Measurements from ENCODE around the gene CRTC1. TPM values are rescaled to one million over a fixed set of nuclear protein-coding genes. Genes with fewer than 3 reads are reported as not detected.
"Not testable (repeated sequence)": the region's sequence is repeated elsewhere in the genome, so short reads cannot be mapped to it uniquely, and the experiment has no call there.

The CRTC1 gene
- polyA plus RNA-seq, 3 donors = 12.0 to 13.6 (median 12.2) TPM

DNA sequence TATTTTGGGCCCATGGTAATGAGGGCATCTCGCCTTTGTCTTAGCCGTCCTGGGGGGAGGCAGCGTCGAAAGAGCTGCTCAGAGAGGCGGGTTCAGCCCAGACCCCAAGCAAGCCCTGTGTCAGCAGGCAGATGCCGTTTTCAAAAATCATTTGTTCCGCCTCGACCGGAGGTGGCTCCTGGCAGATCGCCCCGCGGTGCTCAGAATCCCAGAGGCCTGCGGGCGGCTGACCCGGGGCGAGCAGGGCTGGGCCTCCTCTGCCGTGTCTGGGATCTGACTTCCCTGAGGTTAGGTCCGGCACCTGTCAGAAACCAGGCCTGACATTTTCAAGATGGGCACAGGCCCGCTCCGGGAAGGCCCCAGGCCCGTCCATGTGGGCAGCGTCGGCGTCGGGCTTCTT lies 36.1 kb downstream of the CRTC1 start:
- no peak for DNase-seq (ENCODE audit: low read depth in 3 of 3, low spot score in 2 of 3)

DNA sequence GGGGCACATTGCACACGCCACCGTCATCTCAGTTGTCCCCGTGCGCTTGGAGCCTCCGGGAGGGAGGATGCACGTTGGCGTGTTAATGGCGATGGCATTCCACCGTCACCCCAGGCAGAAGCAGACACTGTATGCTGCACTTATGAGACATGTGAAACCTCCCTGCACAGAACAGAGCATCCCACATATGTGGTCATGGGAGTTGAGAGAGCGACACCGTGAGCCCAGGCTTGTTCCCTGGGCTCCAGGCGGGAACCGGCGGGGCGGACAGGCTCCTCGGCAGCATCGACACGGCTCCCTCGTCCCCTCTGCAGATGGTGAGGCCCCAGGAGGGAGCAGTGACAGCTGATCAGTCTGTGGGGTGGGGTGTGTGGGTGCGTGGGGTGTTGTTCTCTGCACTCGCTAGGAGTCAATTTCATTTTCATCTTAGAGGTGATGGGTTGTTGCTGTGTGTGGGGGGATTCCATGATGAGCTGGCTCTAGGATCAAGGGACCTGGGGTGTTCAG lies 40.4 kb downstream of the CRTC1 start:
- no peak for DNase-seq (ENCODE audit: low read depth in 3 of 3, low spot score in 2 of 3)

DNA sequence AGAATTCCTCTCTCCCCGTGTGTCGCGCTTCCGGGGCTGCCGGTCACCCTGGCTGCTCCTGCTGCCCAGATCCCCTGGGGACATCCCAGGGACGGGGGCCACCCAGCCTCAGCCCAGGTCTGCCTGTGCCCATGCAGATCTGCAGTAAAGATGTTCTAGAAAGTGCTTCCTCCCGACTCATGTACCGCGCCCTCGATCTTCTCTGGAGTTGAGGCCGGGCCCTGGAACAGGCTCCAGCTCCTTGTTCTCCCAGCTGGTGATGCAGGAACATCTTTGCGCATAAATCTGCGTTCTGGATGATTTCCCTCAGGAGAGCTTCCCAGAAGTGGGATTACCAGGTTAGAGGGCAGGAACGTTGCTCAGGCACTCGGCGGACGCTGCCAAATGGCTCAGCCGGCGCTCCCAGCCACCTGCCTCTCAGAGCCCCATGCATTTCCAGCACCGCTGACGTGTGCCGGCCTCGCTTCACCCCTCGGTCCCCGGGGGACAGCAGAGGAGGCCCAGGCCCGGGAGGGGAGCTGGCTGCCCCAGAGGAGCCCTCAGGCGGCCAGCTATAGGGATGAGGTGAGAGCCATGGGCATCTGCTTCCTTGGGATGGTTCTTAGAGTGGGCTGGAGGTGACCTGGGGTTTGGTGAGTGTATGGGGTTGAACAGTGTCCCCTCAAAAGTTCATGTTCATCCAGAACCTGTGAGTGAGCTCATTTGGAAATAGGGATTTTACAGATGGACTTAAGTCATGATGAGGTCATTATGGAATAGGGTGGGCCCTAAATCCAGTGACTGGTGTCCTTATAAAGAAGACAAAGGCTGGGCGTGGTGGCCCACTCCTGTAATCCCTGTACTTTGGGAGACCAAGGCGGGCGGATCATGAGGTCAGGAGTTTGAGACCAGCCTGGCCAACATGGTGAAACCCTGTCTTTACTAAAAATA lies 42.6 kb downstream of the CRTC1 start:
- no peak for DNase-seq (ENCODE audit: low read depth in 3 of 3, low spot score in 2 of 3)

DNA sequence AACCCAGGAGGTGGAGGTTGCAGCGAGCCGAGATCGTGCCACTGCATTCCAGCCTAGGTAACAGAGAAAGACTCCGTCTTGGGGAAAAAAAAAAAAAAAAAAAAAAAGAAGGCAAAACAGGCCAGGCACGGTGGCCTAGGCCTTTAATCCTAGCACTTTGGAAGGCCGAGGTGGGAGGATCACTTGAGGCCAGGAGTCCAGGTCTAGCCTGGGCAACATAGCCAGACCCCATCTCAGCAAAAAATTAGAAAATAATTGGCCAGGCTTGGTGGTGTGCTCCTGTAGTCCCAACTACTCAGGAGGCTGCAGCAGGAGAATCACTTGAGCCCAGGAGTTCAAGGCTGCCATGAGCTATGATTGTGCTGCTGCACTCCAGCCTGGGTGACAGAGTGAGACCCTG lies 43.4 kb downstream of the CRTC1 start:
- DNase-seq (ENCODE audit: low read depth in 3 of 3, low spot score in 2 of 3) = no peak

DNA sequence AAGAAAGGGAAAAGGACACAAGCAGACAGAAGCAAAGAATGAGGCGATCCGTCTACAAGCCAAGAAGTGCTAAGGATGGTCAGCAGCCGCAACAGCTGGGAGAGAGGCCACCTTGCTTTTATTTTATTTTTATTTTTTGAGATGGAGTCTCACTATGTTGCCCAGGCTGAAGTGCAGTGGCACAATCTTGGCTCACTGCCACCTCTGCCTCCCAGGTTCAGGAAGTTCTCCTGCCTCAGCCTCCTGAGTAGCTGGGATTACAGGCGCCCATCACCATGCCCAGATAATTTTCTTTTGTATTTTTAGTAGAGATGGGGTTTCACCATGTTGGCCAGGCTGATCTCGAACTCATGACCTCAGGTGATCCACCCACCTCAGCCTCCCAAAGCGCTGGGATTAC lies 44.1 kb downstream of the CRTC1 start:
- not testable (repeated sequence) for DNase-seq (ENCODE audit: low read depth in 3 of 3, low spot score in 2 of 3)

DNA sequence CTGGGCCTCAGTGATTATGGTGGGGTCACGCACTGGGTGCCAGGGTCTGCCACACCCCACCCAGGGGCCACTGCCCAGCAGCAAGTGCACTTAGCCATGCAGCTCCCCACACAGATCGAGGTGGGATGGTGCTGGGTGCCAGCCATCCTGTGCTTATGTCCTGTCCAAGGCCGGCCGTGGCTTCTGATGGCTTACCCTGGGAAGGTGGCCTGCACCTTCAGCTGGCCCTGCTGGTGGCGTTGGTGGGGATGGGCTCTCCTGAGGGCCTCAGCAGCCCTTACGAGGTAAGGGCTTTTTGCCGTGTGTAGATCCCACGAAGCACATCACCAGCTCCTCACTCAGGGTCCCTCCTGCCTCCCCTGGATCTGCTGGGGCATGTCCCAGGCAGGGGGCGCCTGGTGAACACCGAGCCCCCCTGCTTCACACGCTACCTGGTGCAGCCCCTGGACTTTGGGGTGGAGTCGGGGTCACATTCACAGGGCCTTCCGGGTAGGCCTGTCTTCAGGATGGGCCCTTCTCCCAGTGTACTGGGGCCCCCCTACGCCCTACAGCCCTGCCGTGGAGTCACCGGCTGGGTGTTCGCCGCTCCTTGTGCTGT lies 46.6 kb downstream of the CRTC1 start:
- no peak for DNase-seq (ENCODE audit: low read depth in 3 of 3, low spot score in 2 of 3)

DNA sequence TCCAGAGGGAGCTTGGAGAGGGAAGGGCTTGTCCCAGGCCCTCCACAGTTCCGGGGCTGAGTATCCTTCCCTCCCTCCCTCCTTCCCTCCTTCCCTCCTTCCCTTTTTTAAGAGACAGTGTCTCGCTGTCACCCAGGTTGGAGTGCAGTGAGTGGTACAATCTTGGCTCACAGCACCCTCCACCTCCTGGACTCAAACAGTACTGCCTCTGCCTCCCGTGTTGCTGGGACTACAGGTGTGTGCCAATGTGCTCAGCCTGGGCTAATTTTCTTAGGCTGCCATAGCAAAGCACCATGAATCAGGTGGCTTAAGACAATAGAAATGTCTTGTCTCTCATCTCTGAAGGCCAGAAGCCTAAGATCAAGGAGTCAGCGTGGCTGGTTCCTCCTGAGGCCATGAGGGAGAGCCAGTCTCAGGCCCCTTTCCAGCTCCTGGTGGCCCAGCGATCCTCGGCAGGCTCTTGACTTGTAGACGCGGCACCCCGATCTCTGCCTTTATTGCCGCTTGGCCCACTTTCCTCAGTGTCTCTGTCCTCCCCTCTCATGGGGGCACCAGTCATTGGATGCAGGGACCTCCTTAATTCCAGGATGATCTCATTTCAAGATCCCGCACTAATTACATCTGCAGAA lies 47.5 kb downstream of the CRTC1 start:
- no peak for DNase-seq (ENCODE audit: low read depth in 3 of 3, low spot score in 2 of 3)

DNA sequence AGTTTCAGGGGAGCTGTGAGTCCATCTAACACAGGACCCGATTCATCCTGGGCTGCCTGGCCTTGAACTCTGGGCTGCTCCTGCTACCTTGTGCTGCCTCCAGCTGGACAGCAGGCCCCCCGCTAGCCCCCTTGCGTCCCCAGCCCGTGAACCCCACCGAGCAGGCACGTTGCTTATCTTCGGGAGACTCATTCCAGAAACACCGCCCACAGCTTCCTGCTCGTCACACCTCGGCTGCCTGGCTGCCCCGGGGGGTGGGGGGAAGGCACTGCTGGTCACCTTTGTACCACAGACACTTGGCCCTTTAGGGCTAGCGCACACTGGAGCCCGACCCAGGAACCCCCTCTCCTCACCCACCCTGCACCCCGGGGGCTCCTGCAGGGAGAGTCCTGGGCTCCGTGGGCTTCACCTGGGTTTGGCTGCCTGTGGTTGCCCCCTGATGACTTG lies 48.1 kb downstream of the CRTC1 start:
- no peak for DNase-seq (ENCODE audit: low read depth in 3 of 3, low spot score in 2 of 3)

DNA sequence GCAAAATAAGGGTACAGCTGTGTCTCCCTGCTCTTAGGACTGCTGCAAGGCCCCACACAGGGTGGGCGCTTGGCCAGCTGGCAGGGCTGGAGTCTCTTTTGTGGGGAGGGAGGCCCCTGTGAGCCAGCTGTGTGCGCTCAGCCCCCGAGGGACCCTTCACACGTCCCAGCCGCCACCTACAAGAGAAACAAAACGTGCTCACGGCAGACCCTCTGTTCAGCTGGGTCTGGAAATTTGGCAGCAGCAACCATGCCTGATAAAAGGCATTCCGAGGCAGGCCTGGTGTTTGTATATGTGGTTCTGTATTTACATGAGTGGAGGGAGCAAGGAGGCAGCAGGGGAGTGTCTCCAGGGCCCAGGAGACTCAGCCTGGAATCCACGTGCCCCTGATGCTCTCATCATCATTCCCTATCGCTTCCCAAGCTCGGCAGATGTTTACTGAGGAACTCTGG lies 49.7 kb downstream of the CRTC1 start:
- DNase-seq (ENCODE audit: low read depth in 3 of 3, low spot score in 2 of 3) = no peak

DNA sequence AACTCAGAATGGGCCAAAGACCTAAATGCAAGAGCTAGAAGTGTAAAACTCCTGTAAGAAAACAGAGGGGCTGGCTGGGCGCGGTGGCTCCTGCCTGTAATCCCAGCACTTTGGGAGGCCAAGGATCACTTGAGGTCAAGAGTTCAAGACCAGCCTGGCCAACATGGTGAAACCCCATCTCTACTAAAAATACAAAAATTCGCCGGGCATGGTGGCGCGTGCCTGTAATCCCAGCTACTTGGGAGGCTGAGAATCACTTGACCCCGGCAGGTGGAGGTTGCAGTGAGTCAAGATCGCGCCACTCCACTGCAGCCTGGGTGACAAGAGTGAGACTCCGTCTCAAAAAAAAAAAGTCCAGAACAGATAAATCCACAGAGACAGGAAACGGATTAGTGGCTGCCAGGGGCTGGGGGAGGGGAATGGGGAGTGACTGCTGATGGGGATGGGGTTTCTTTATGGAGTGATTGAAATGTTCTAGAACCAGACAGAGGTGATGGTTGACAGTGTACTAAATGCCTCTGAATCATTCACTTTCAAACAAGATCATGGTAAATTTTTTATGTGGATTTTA lies 50.4 kb downstream of the CRTC1 start:
- DNase-seq (ENCODE audit: low read depth in 3 of 3, low spot score in 2 of 3) = not testable (repeated sequence)

DNA sequence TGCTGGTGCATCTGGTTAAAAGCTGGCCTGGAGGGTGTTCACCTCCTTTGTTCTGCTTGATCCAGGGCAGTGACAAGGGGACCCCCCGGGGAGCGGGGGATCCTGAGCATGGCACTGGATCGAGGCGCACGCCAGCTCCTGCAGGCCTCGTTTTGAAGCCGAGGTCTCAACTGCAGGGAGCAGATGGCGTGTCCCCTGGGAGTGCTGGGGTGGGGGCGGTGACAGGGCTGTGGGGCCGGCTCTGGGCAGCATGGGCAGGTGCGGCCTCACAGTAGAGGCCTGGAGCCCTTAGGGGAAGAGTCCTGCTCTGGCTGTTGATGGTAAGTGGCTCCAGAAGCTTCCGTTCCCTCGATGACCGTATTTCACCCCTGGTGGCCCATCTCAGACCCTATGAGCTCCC lies 51.8 kb downstream of the CRTC1 start:
- DNase-seq (ENCODE audit: low read depth in 3 of 3, low spot score in 2 of 3) = no peak

DNA sequence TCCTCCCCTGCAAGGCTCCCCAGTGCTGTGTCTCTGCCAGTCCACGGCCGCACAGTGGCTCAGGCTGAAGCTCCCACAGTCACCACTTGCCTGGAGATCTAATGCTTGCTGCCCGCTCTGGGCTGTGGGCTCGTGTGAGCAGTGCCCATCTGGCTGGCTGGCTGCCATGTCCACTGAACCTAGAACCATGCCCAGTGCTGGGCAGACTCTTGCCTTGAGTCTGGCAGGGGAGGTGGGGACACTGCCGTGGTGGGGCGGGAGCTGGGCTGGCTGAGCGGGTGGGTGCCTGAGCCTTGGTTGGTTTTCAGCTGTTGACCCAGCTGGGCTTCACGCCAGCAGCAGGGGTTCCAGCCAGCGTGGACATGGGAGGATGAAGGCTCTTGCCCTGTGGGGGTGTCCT lies 52.3 kb downstream of the CRTC1 start:
- DNase-seq (ENCODE audit: low read depth in 3 of 3, low spot score in 2 of 3) = no peak

DNA sequence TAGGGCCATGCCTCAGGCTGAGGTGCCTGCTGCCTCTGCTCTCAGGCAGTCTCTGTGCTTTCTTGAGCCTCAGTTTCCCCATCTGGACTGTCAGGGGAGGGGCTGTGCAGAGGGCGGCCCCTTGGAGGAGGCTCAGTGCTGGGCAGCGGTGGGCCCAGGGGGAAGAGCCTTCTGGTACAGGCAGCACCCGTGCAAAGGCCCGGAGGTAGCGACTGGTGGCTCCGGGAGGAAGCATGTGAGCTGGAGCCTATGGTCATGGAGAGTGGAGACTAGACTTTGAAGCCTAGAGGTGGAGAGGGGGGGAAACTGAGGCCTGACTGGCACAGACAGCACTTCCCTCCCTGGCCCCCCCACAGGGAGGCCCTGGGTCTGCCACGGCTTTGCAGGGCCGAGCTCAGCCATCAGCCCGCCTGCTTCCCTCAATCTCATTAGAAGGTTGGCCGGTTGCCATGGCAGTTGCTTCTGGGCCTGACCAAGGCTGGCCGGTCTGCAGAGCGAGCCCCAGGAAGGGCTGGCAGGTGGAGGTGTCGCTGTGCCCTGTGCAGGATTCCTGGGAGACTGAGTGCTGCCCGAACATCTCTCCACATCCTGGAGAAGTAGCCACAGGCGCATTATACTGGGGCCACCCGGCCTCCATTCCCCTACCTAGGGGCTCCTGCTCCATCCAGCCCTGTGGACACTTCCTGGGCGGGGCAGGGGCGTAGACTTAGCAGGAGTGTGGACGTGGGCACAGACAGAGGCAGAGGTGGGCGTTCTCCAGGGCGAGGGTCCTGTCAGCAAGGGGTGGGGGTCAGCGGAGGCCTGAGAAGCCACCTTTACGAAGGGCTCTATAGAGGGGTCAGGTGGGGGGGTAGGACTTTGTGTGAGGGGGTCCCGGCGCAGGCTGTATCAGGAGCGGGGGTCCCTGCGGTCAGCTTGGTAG lies 53.2 kb downstream of the CRTC1 start:
- DNase-seq (ENCODE audit: low read depth in 3 of 3, low spot score in 2 of 3) = no peak

DNA sequence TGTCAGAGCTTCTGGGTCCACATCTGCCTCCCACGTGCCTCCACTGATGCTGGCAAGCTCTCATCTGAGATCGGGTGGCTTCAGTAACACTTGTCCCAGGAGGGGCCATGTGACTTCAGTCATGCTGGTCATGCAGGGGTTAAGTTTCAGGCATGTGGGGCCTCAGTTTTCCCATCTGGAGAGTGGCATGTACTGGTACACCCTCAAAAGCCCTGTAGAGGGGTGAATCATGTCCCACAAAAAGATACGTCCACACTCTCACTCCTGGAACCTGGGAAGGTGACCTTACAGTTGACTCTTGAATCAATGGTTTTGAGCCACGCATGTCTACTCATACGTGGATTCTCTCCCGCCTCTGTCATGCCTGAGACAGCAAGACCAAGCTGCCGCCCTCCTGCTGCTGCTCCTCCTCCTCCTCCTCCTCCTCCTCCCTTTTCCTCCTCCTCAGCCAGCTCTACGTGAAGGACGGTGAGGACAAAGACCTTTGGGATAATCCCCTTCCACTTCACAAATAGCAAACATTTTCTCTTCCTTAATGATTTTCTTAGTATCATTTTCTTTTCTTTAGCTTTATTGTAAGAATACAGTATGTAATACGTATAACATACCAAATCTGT lies 54.0 kb downstream of the CRTC1 start:
- DNase-seq (ENCODE audit: low read depth in 3 of 3, low spot score in 2 of 3) = no peak

DNA sequence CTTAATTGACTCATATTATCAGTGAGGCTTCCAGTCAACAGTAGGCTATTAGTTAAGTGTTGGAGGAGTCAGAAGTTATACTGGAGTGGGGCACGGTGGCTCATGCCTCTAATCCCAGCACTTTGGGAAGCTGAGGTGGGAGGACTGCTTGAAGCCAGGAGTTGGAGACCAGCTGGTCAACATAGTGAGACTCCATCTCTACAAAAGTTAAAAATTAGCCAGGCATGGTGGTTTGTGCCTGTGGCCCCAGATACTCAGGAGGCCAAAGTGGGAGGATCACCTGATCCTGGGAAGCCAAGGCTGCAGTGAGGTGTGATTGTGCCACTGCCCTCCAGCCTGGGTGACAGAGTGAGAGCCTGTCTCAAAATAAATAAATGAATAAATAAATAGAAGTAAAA lies 54.5 kb downstream of the CRTC1 start:
- no peak for DNase-seq (ENCODE audit: low read depth in 3 of 3, low spot score in 2 of 3)

DNA sequence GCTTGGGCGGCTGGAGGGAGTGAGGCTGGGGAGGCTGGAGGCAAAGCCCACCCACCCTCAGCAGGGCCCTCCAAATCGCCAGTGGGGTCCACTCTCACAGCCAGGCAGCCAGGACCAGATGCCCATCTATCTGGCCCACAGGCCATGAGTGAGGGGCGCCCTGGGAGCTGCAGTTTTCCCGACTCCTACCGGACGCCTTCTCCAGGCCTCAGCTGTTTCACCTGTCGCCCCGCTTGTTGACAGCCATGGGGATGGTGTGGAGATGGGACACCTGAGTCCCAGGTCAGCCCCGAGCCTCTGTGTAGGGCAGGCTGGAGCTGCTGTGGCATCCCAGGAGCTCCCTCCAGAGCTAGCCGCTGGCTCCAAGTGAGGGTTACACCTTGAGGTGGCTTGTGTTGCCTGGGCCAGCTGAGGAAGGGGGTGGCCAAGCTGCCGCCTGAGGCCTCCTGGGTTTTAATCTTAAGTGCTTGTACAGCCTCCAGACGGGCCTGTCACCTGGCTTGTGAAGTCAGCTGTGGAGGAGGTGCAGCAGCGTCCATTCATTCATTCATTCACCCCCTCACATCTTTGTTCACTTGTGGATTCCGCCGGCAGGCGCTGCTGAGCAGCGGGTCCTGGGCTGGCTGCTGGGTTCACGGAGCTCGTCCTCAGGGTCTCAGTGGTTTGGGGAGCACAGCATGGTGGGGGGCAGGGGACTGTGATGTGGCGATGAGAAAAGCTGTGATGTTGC lies 55.6 kb downstream of the CRTC1 start:
- DNase-seq (ENCODE audit: low read depth in 3 of 3, low spot score in 2 of 3) = no peak

DNA sequence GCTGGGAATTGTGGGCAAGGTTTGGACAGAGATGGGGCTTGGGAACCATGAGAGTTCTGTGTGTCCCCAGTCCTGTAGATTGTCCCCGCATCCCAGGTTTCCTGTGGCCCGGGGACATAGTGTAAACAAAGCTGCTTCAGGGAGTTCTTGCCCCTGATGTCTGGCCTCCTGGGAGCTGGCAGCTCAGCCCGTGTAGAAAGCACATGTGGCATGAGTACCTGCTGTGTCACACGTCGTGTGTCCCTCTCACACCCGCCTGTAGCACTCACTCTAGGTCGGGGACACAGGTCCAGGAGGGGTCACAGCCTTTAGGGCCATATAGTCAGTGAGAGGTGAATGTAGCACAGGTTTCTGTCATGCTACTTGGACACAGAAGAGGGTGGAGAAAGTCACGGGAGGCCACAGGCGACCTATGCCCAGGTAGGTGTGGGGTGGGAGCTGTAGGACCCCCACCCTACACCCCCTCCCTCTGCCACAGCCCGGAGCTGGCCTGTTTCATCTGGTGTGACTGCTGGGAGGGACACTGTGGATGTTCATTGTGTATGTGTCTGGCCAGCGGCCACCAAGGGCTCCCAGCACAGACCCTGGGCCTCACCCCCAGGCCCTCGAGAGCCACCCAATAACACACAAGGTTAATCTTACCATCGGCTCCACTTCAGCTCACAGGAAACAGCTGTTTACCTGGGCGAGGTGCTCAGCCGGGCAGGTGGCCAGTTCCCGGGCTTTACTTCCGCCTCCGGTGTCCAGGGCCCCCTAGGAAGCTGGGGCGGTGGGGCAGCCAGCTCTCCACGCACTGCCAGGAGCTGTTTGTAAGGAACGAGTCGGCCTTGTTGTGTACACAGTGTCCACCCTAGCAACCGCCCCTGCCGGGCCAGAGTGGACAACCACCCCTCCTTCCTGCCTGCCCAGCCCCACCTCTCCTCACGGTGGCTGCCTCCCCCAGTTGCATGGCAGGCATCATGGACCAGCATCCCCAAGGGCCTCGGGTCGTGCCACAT lies 57.9 kb downstream of the CRTC1 start:
- no peak for DNase-seq (ENCODE audit: low read depth in 3 of 3, low spot score in 2 of 3)

DNA sequence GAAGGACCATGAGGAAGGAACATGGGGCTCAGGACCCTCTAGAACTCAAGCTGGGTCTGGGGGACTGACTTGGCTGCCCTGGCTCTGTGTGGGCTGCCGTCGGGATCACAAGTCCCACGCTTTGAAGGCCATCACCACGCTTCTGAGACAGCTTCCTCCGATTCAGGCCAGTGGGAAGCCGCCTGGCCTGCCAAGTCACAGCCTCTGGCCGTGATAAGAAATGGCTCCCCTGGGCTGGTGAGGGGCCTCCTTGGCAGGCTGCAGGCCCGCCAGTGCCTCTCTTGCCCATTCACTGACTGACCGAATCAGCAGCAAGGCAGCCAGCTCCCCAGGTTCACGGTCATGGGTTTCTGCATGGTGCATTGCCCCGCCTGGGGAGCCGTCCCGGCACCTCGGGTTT lies 58.8 kb downstream of the CRTC1 start:
- no peak for DNase-seq (ENCODE audit: low read depth in 3 of 3, low spot score in 2 of 3)
